Fibroblast of skin of right quadriceps (primary cell): ENCODE results near the gene APBB3.
"Not testable (repeated sequence)": the region's sequence is repeated elsewhere in the genome, so short reads cannot be mapped to it uniquely, and the experiment has no call there.

Experiments used
- DNase-seq: peaks from one replicate; pipeline ENCODE4 v3.0.0-alpha.2; 2013

APBB3 gene, protein sequence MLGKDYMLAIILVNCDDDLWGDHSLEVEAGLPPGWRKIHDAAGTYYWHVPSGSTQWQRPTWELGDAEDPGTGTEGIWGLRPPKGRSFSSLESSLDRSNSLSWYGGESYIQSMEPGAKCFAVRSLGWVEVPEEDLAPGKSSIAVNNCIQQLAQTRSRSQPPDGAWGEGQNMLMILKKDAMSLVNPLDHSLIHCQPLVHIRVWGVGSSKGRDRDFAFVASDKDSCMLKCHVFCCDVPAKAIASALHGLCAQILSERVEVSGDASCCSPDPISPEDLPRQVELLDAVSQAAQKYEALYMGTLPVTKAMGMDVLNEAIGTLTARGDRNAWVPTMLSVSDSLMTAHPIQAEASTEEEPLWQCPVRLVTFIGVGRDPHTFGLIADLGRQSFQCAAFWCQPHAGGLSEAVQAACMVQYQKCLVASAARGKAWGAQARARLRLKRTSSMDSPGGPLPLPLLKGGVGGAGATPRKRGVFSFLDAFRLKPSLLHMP

DNA sequence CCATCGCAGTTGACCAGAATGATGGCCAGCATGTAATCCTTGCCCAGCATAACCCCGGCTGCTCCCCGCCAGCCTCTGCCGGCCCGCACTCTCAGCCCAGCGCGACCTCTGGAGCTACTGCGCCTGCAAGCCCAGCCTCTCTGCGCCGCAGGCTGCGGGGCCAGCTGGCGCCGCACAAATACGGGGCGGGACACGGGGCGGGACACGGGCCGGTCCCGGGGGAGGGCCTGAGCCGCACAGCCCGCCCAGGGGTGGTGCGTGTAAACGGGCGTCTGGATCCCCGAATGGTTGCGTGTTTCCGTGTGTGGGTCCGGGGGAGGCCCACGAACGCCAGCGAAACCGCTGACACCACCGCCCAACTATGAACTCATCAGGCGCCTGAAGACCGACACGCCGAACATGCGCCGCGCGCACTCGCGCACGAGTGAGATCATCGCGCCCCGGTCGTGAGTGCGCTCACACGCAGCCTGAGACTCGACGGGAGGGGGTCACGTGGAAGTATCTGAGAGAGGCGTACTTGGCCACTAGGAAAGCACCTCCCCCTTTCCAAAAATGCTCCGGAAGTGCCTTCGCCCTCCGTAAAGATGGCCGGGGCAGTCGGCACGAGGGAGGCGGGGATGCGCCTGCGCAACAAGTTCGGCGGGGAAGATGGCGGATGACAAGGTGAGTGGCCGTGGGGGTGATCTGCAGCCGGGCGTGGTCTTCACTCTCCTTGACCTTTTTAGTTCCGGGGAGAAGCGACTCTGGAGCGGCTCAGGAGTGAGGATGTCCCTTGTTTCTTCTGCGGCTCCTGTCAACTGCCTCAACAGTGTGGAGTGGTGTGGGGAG is at the start of gene APBB3, which contains the start of gene SLC35A4:
Gene APBB3, minus strand, starts transcription at position 403 of the 828 bp plus-strand sequence. Its CDS starts 353 bp downstream, at position 50.
Gene SLC35A4, plus strand, starts transcription at position 633 of the 828 bp plus-strand sequence. CDS start 2,342 bp downstream, outside the sequence.
- peak; percentile 98 for DNase-seq

DNA sequence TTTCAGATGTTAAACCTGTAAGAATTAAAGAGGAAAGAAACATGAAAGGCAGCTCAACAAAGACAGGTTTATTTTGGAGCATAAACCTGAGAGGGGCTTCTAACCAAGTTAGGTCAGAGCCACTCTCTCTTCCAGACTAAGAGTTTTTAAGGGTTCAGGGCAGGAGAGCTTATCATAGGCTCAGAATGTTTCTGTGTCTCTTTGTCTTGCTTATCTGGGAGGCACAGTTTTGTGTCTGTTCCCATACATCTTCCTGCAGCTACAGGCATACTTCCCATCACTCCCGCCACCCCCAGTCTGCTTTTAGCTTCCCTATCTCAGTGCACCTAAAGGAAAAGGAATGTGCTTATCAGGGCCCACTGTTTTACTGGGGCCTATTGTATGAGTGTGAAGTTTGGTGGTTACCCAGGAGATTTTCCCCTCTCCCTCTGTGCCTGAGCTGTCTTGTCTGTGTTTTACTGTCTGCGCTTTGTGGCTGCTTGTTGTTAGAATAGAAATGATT is 46.7 kb upstream of the APBB3 start:
- no peak for DNase-seq

DNA sequence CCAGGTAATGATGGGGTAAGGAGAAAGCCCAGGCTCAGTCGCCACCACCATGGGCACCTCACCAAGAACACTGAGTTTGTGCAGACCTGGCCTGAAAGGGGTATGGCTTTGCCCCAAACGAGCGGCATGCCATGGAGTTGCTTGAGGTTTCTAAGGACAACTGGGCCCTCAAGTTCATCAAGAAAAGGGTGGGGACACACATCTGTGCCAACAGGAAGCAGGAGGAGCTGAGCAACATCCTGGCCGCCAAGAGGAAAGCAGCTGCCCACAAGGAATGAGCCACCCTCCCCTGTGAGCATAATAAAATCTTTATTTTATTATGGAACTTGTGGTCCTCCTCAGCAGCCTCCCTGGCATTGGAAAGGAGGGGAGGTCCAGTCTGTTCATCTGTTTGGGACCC is 44.7 kb upstream of the APBB3 start:
- DNase-seq = no peak

DNA sequence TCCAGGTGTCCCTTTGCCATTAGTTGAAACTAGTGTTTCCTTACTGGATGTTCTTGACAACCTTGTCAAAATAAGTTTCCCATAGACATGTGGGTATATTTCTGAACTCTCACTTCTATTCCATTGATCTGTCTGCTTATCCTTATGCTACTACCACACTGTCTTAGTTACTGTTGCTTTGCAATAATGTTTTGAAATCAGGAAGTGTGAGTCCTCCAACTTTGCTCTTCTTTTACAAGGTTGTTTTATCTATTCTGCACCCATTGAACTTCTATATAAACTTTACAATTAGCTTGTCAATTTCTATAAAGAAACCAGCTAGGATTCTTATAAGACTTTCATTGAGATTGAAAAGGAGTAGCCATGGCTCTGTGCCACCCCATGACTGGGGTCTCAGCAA is 44.3 kb upstream of the APBB3 start:
- no peak for DNase-seq

DNA sequence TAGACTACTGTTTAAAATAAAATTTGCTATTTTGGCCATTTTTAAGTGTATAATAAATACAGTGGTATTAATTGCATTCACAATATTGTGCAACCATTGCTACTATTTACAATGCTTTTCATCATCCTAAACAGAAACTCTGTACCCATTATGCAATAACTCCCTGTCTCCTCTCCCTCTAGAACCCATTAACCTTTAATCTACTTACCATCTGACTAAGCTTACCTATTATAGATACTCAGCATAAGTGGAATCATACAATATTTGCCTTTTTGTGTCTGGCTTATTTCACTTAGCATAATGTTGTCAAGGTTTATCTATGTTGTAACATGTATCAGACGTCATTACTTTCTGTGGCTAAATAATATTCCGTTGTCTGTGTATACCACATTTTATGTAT is 42.6 kb upstream of the APBB3 start:
- no peak for DNase-seq

DNA sequence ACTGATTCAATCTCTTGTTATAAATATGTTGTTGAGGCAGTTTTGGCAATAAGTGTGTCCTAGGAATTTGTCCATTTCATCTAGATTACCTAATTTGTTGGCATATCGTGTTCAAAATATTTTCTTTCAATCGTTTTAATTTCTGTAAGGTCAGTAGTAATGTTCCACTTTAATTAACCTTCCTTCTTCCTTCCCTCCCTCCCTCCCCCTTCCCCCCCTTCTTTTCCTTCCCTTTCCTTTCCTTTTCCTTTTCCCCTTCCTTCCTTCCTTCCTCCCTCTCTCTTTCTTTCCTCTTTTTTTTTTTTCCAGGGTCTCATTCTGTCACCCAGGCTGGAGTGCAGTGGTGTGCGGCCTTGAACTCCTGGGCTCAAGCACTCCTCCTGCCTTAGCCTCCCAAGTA is 41.5 kb upstream of the APBB3 start:
- DNase-seq = no peak

DNA sequence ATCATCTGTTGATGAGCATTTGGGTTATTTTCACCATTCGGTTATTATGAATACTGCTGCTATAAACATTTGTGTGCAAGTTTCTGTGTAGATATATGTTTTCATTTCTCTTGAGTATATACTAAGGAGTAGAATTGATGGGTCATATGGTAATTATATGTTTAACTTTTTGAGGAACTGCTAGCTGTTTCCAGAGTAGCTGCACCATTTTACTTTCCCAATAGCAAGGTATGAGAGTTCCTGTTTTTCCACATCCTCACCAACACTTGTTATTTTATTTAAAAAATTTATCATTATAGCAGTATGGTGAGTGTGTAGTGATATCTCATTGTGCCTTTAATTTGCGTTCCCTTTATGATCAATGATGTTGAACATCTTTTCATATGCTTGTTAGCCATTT is 39.3 kb upstream of the APBB3 start:
- no peak for DNase-seq

DNA sequence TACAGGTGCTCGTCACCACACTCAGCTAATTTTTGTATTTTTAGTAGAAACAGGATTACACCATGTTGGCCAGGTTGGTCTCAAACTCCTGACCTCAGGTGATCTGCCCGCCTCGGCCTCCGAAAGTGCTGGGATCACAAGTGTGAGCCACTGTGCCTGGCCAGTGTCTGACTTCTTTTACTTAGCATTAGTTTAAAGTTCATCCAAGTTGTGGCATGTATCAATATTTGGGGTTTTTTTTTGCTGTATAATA is 39.0 kb upstream of the APBB3 start:
- not testable (repeated sequence) for DNase-seq

DNA sequence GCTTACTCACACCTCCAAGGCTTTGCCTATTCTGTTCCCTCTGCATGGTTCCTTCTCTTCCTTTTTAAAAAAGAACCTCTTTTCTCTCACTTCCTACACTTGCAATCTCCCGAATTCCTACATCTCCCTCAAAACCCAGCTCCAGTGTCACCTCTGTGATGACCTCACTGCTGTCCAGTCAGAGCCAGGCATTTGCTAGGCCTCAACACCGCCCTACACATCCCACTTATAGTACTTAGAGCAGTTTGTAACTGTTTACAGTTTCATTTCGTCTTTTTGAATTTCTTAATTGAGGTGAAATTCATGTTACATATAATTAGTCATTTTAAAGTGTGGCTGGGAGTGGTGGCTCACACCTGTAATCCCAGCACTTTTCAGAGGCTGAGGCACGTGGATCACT is 37.7 kb upstream of the APBB3 start:
- no peak for DNase-seq

DNA sequence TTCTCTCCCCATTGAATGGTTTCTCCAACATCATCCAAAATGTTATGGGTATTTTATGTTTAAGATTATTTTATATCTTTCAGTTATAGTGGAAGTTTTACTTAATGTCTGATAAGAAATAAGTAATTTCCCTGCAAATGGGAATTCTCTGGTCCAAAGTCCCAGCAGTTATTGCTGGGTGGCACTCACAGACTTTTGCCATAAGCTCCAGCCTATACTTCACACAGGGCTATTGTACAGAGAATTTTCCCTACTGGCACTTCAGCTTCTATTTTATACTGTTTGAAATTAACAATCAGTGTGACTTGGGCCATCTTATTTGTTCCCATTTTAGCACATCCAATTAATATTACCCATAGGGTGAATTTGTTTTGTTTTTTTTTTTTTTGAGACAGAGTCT is 35.7 kb upstream of the APBB3 start:
- DNase-seq = no peak

DNA sequence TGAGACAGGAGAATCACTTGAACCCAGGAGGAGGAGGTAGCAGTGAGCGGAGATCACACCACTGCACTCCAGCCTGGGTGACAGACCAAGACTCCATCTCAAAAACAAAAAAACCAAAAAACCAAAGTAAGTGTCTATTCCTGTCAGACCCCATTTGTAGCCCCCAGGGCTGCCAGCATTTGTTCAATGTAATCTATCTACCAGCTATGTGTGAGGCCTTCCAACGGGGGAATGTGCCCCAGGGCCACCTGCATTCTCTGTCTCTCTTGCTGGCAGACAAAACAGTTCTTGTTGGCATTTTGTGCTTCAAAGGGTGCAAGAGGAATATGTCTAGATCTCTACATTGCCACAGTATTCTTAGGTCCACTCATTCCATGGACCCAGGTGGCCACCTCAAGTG is 34.4 kb upstream of the APBB3 start:
- no peak for DNase-seq

DNA sequence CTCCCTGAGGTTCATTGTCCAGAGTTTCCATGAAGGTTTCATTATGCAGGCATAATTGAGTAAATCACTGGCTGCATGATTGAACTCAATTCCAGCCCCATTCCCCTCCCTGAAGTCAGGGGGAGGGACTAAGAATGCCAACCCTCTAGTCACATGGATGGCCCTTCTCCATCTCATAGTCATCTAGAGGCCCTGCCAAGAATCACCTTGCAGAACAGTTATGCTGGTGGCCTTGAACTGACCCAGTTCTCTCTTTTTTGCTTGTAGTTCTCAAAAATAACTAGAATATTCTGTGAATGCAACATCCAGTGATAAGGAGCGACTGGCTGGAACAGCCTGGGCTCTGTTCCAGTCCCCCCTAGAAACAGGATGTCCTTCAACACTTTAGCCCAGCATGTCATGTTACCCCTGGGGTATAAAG is 31.9 kb upstream of the APBB3 start:
- no peak for DNase-seq

DNA sequence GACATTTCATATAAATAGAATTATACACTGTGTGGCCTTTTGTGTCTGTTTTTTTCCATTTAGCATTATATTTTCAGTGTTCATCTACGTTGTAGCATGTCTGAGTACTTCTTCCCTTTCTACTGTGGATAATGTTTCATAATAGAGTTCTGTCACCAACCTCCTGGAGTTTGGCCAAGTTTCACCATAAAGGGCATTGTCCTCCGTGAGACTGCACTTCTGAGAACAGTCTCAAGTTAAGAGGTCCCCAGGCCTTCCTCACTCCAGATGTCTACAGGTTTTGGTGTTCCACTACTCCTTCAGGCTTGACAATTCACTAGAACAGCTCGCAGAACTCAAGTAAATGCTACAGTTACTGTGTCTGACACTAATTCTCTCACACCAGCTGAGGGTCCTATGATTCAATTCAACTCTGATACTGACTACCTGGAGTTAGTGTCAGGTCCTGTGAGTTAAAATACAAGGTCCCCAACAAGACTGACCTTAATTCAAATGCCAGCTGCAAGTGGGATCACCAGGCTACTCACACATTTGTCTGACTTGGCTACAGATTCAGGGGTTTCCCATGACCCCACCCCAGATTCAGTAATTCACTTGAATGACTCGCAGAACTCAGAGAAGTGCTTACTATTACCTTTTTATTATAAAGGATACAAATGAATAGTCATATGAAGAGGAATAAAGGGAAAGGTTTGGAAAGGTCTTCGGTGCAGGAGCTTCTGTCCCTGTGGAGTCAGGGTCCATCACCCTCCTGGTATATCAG is 31.3 kb upstream of the APBB3 start:
- no peak for DNase-seq

DNA sequence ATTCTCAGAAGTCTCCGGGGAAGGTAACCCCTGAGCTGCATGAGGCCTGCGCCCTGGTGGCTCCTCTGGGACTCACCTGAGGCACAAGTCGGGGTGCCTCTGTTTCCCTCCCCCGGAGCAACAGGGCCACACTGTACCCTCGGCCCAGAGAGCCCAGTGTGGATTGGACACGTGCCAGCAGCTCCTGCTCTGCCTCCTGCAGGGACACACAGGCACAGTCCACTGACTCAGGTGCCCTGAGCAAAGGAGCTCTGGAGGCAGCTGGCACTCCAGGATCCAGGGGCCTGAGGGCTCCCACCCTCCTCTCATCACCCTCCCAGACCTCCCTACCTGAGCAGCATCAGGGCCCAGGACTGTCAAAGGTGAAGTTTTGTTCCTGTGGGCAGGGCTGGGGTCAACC is 29.8 kb upstream of the APBB3 start:
- no peak for DNase-seq

DNA sequence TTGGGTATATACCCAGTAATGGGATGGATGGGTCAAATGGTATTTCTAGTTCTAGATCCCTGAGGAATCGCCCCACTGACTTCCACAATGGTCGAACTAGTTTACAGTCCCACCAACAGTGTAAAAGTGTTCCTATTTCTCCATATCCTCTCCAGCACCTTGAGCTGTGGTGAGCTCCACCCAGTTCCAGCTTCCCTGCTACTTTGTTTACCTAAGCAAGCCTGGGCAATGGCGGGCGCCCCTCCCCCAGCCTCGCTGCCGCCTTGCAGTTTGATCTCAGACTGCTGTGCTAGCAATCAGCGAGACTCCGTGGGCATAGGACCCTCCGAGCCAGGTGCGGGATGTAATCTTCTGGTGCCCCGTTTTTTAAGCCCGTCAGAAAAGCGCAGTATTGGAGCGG is 28.7 kb upstream of the APBB3 start:
- DNase-seq = not testable (repeated sequence)

DNA sequence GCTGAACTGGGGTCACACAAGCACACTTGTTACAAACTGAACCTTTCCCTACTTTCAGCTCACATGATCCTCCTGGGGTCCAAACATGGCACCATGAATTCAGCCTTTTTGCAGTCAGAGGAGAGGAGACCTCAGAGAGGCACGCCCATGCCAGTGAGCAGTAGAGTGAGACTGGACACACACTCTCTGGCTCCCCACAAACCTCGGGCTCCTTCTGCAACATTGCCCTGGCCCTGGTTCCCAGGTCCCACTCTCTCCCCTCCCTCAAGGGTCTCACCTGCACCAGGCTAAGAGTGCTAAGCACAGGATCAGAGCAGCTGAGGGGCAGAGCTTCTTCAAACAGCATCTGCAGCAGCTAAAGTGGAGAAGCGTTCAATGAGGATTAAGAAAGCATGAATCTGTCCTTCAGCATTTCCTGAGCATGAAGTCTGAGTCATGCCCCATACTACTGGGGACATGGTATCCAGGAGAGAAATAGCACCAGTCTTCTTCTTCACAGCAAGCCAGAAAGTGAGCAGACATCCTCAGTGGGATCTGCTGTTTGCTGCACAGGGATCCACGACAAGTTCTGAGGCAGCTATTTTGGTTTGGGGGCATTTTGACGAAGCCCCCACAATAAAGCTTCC is 27.5 kb upstream of the APBB3 start:
- DNase-seq = peak; percentile 54

DNA sequence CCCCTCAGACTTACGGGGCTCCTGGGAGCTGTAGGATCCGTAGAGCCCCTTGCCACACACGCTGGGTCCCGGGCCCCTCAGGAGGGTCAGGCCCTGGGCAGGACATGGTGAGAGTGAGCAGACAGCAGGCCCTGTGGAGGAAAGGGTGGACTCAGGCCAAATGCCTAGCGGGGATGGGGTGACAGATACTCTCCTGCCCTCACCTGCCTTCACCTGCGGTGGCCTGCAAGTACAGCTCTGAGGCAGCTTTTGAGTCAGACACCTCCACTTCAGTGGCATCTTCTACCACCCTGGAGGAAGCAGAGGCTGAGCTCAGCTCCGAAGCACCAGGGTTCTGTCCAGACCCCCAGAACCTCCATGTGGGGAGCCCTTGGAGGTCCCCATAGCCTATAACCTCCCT is 26.5 kb upstream of the APBB3 start:
- DNase-seq = no peak

DNA sequence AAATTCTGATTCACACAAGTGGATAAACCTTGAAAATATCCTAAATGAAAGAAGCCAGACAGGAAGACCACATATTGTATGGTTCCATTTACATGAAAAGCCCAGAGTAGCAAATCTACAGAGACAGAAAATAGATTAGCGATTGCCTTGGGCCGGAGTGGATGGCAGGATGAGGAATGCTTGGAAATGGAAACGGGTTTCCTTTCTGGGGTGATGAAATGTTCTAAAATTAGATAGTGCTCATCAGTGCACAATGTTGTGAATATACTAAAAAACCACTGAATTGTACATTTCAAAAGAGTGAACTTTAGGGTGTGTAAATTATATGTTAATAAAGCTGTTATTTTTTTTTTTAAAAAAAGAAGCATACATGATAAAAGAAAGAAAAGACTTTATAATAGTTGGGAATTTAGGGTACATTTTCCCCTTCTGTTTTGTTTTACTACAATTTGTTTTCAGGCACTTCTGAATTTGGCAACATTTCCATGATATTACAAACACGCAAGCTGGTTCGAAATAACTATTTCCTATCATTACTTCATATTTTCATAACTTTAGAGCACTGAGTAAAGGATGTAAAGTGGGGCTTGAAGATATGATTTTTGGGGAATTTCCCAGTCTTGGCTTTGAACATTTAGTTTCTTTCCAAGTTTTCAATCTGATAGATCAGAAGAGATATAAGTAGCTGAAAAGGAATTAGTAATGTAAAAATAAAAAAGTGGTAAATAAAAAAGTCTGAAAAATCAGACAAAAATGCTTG is 24.1 kb upstream of the APBB3 start:
- DNase-seq = no peak

DNA sequence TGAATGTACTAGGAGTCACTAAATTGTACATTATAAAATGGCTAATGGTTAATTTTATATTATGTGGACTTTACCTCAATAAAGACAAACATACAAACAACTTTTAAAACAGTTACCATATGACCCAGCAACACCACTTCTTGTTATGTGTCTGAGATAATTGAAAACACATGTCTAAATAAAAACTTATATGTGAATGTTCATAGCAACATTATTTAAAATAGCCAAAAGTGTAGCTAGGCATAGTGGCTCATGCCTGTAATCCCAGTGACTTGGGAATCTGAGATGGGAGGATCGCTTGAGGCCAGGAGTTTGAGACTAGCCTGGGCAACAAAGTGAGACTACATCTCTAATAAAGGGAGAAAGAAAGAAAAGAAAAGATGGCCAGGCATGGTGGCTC is 23.1 kb upstream of the APBB3 start:
- DNase-seq = no peak

DNA sequence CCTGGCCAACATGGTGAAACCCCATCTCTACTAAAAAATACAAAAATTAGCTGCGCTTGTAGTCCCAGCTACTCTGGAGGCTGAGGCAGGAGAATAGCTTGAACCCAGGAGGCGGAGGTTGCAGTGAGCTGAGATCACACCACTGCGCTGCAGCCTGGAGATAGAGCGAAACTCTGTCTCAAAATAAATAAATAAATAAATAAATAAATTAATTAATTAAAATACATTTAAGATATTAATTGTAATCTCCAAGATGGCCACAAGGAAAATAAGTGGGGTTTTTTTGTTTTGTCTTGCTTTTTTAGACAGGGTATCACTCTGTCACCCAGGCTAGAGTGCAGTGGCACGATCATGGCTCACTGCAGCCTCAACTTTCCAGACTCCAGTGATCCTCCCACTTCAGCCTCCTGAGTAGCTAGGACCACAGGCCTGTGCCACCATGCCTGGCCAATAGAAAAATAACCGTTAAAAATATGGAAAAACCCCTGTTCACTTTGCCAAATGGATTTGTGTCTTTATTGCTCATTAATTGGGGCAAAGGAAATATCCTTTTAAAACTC is 14.9 kb upstream of the APBB3 start:
- not testable (repeated sequence) for DNase-seq

DNA sequence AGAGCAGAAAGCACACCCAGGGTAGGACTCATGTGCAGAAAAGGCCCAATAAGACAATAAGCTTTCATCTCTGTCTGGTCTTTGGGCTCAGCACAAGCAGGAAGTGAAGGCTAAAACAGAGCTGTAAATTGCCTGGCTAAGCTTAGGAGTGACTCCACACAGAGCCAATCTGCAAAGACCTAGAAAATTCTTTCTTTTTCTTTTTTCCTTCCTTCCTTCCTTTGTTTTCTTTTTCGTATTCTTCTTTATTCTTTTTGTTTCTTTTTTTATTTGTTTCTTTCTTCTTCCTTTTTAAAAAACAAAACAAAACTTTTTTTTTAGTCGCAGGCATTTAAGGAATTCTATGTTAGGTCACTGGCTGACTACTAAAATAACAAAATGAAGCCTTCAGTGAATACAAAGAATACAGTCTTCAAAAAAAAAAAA is 12.4 kb upstream of the APBB3 start:
- DNase-seq = no peak

DNA sequence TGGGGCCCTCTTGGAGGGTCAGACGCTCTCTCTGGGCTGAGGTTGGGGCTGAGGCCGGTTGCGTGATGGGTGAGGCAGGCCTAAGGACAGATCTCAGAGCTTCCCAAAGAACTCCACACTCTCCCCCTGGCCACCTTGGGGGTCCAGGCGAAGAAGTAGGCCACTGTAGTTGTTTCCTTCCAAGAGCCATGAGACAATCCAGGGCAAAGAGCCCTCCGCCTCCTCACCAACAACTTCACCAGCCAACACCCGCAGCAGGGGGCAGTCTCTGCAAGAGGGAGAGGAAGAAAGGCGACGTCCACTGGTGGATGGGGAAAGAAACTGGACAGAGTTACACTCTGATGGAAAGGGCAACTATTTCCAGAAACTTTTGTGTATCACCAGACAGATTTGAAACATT is 10.9 kb upstream of the APBB3 start:
- no peak for DNase-seq
